Neuron (in vitro differentiated cells): ENCODE results near the gene NHS.

Experiments used
- H2AFZ ChIP-seq: one replicate; pipeline ENCODE4 v1.6.1; 2013; ENCODE audit warnings: low read depth, mild to moderate bottlenecking, inconsistent platforms, low read length, moderate library complexity
- H3K27me3 ChIP-seq: one replicate; pipeline ENCODE4 v1.6.1; 2013; ENCODE audit warnings: low read length; ENCODE audit not compliant: insufficient read depth
- H3K36me3 ChIP-seq: one replicate; pipeline ENCODE4 v1.6.1; 2013; ENCODE audit warnings: low read length; ENCODE audit not compliant: insufficient read depth
- H3K4me1 ChIP-seq: one replicate; pipeline ENCODE4 v1.6.1; 2013; ENCODE audit warnings: low read length; ENCODE audit not compliant: insufficient read depth
- H3K4me3 ChIP-seq: 2 replicates; pipeline ENCODE4 v1.5.1; 2013; ENCODE audit warnings: mild to moderate bottlenecking, low read length, moderate library complexity
- H3K9me3 ChIP-seq: one replicate; pipeline ENCODE4 v1.6.1; 2013; ENCODE audit warnings: low read length

NHS gene

GRCh38 chrX:17642891-17643290 is 267.9 kb downstream of the NHS start:
- H3K9me3 ChIP-seq: no peaks in the 10 kb centered on the region
- no peaks in the 10 kb centered on the region for H3K27me3 ChIP-seq
- no peaks in the 10 kb centered on the region for H3K4me1 ChIP-seq
- no peaks in the 10 kb centered on the region for H3K36me3 ChIP-seq
- H3K4me3 ChIP-seq: no peak overlapping the region
- H2AFZ ChIP-seq: no peak overlapping the region

GRCh38 chrX:17643528-17643927 is 268.5 kb downstream of the NHS start:
- no peaks in the 10 kb centered on the region for H3K36me3 ChIP-seq
- no peak overlapping the region for H3K4me3 ChIP-seq
- no peak overlapping the region for H2AFZ ChIP-seq
- H3K4me1 ChIP-seq: no peaks in the 10 kb centered on the region
- no peaks in the 10 kb centered on the region for H3K27me3 ChIP-seq
- no peaks in the 10 kb centered on the region for H3K9me3 ChIP-seq

GRCh38 chrX:17644001-17644400 is 269.0 kb downstream of the NHS start:
- Histone ChIP-seq H2AFZ (no peak overlapping the region), H3K4me3 (no peak overlapping the region), H3K9me3 (no peaks in the 10 kb centered on the region), H3K4me1 (no peaks in the 10 kb centered on the region), H3K36me3 (no peaks in the 10 kb centered on the region), H3K27me3 (no peaks in the 10 kb centered on the region)

- no peaks in the 10 kb centered on the region for H3K36me3 ChIP-seq
- H3K27me3 ChIP-seq: no peaks in the 10 kb centered on the region
- no peak overlapping the region for H2AFZ ChIP-seq
- H3K9me3 ChIP-seq: no peaks in the 10 kb centered on the region
- no peak overlapping the region for H3K4me3 ChIP-seq
- no peaks in the 10 kb centered on the region for H3K4me1 ChIP-seq
These were observed 279.1 kb downstream of the NHS start for GRCh38 chrX:17654116-17654515.

GRCh38 chrX:17655211-17656034 is 280.4 kb downstream of the NHS start:
- Histone ChIP-seq H3K9me3 (no peaks in the 10 kb centered on the region), H3K4me1 (no peaks in the 10 kb centered on the region), H3K27me3 (no peaks in the 10 kb centered on the region), H3K4me3 (peak overlapping the region; percentile 32), H3K36me3 (no peaks in the 10 kb centered on the region), H2AFZ (no peak overlapping the region)

GRCh38 chrX:17656035-17656418 is 281.0 kb downstream of the NHS start:
- no peaks in the 10 kb centered on the region for H3K36me3 ChIP-seq
- H3K4me1 ChIP-seq: no peaks in the 10 kb centered on the region
- no peak overlapping the region for H2AFZ ChIP-seq
- peak overlapping the region; percentile 32 for H3K4me3 ChIP-seq
- H3K9me3 ChIP-seq: no peaks in the 10 kb centered on the region
- H3K27me3 ChIP-seq: no peaks in the 10 kb centered on the region

GRCh38 chrX:17656556-17656955 is 281.6 kb downstream of the NHS start:
- Histone ChIP-seq H3K27me3 (no peaks in the 10 kb centered on the region), H2AFZ (no peak overlapping the region), H3K4me3 (no peak overlapping the region), H3K9me3 (no peaks in the 10 kb centered on the region), H3K36me3 (no peaks in the 10 kb centered on the region), H3K4me1 (no peaks in the 10 kb centered on the region)

- H3K36me3 ChIP-seq: no peaks in the 10 kb centered on the region
- H3K4me3 ChIP-seq: no peak overlapping the region
- no peaks in the 10 kb centered on the region for H3K9me3 ChIP-seq
- H3K27me3 ChIP-seq: no peaks in the 10 kb centered on the region
- no peaks in the 10 kb centered on the region for H3K4me1 ChIP-seq
- H2AFZ ChIP-seq: no peak overlapping the region
These were observed 287.4 kb downstream of the NHS start for GRCh38 chrX:17662391-17662790.

GRCh38 chrX:17668929-17669328 is 293.9 kb downstream of the NHS start:
- Histone ChIP-seq H3K4me1 (peaks cover 17% of the 10 kb centered on the region), H3K36me3 (no peaks in the 10 kb centered on the region), H3K9me3 (no peaks in the 10 kb centered on the region), H3K27me3 (no peaks in the 10 kb centered on the region), H2AFZ (no peak overlapping the region), H3K4me3 (no peak overlapping the region)

GRCh38 chrX:17669458-17669857 is 294.5 kb downstream of the NHS start:
- no peaks in the 10 kb centered on the region for H3K27me3 ChIP-seq
- H3K9me3 ChIP-seq: no peaks in the 10 kb centered on the region
- H3K4me3 ChIP-seq: no peak overlapping the region
- no peak overlapping the region for H2AFZ ChIP-seq
- no peaks in the 10 kb centered on the region for H3K36me3 ChIP-seq
- peaks cover 17% of the 10 kb centered on the region for H3K4me1 ChIP-seq

- Histone ChIP-seq H3K4me3 (no peak overlapping the region), H3K36me3 (no peaks in the 10 kb centered on the region), H2AFZ (no peak overlapping the region), H3K27me3 (no peaks in the 10 kb centered on the region), H3K9me3 (no peaks in the 10 kb centered on the region), H3K4me1 (peaks cover 17% of the 10 kb centered on the region)
These were observed 294.9 kb downstream of the NHS start for GRCh38 chrX:17669891-17670290.

- H3K36me3 ChIP-seq: no peaks in the 10 kb centered on the region
- H3K4me3 ChIP-seq: no peak overlapping the region
- H2AFZ ChIP-seq: no peak overlapping the region
- no peaks in the 10 kb centered on the region for H3K9me3 ChIP-seq
- no peaks in the 10 kb centered on the region for H3K27me3 ChIP-seq
- H3K4me1 ChIP-seq: peaks cover 17% of the 10 kb centered on the region
These were observed 295.9 kb downstream of the NHS start for GRCh38 chrX:17670874-17671273.

GRCh38 chrX:17674601-17675000 is 299.6 kb downstream of the NHS start:
- no peaks in the 10 kb centered on the region for H3K27me3 ChIP-seq
- H3K4me3 ChIP-seq: no peak overlapping the region
- no peaks in the 10 kb centered on the region for H3K9me3 ChIP-seq
- H3K4me1 ChIP-seq: peaks cover 15% of the 10 kb centered on the region
- no peaks in the 10 kb centered on the region for H3K36me3 ChIP-seq
- no peak overlapping the region for H2AFZ ChIP-seq

GRCh38 chrX:17679261-17679660 is 304.3 kb downstream of the NHS start:
- Histone ChIP-seq H3K4me3 (no peak overlapping the region), H3K27me3 (no peaks in the 10 kb centered on the region), H3K9me3 (no peaks in the 10 kb centered on the region), H2AFZ (no peak overlapping the region), H3K36me3 (no peaks in the 10 kb centered on the region), H3K4me1 (no peaks in the 10 kb centered on the region)
